ENCODE results near the gene RUFY4. TPM values are rescaled to one million over a fixed set of nuclear protein-coding genes. Genes with fewer than 3 reads are reported as not detected.
"Not testable (repeated sequence)": the region's sequence is repeated elsewhere in the genome, so short reads cannot be mapped to it uniquely, and the experiment has no call there.

Gene RUFY4
- total and polyA plus RNA-seq, 2 donors (not counting 1 experiment from before 2014, with no cell fraction given): not detected

- H3K79me2 ChIP-seq (ENCODE audit: control insufficient read depth, insufficient read depth, low read length): no peaks in the 10 kb centered on the region
- no peak overlapping the region for H3K27ac ChIP-seq (ENCODE audit: insufficient read depth, low read length)
- H3K4me1 ChIP-seq (ENCODE audit: control insufficient read depth, extremely low read depth, insufficient read depth, low read length): no peaks in the 10 kb centered on the region
- no peak overlapping the region for H3K4me3 ChIP-seq (replicated peaks in 1 of 4; ENCODE audit: control extremely low read depth in 1 of 4, insufficient read depth in 1 of 4, low read depth in 3 of 4, low read length in 4 of 4)
- H3K27me3 ChIP-seq (ENCODE audit: control insufficient read depth, insufficient read depth, low read length): peaks cover 4% of the 10 kb centered on the region
- no peak for DNase-seq (ENCODE audit: low read depth in 2 of 2)
- no peak overlapping the region for H3K9ac ChIP-seq (ENCODE audit: insufficient read depth, low read length)
- H4K20me1 ChIP-seq (ENCODE audit: control insufficient read depth, extremely low read depth, insufficient read depth, low read length): no peaks in the 10 kb centered on the region
- no peaks in the 10 kb centered on the region for H3K9me3 ChIP-seq (ENCODE audit: control insufficient read depth, insufficient read depth, low read depth, low read length)
- no peak overlapping the region for H2AFZ ChIP-seq (ENCODE audit: low read length)
- no peaks in the 10 kb centered on the region for H3K36me3 ChIP-seq (ENCODE audit: control insufficient read depth, insufficient read depth, low read length)
- no peak overlapping the region for H3K4me2 ChIP-seq (ENCODE audit: extremely low read depth, insufficient read depth, low read length)
- no peak for TF ChIP-seq CTCF (conservative IDR thresholded peaks at IDR 0.05 in 1 of 2, IDR thresholded peaks at IDR 0.05 in 1 of 2; ENCODE audit: low read depth in 1 of 2, low read length in 2 of 2)
- no peak for TF ChIP-seq EZH2 (IDR thresholded peaks at IDR 0.05; ENCODE audit: low read length, missing control alignments)
These were observed 26.8 kb downstream of the RUFY4 start for GRCh38 chr2:218095853-218096252.

GRCh38 chr2:218097975-218098374 lies 28.9 kb downstream of the RUFY4 start:
- H3K9ac ChIP-seq (ENCODE audit: insufficient read depth, low read length): no peak overlapping the region
- H3K27me3 ChIP-seq (ENCODE audit: control insufficient read depth, insufficient read depth, low read length): peaks cover 4% of the 10 kb centered on the region
- H3K9me3 ChIP-seq (ENCODE audit: control insufficient read depth, insufficient read depth, low read depth, low read length): no peaks in the 10 kb centered on the region
- TF ChIP-seq CTCF (conservative IDR thresholded peaks at IDR 0.05 in 1 of 2, IDR thresholded peaks at IDR 0.05 in 1 of 2; ENCODE audit: low read depth in 1 of 2, low read length in 2 of 2) (no peak), EZH2 (IDR thresholded peaks at IDR 0.05; ENCODE audit: low read length, missing control alignments) (no peak)
- no peaks in the 10 kb centered on the region for H3K79me2 ChIP-seq (ENCODE audit: control insufficient read depth, insufficient read depth, low read length)
- no peaks in the 10 kb centered on the region for H3K4me1 ChIP-seq (ENCODE audit: control insufficient read depth, extremely low read depth, insufficient read depth, low read length)
- no peaks in the 10 kb centered on the region for H4K20me1 ChIP-seq (ENCODE audit: control insufficient read depth, extremely low read depth, insufficient read depth, low read length)
- no peak for DNase-seq (ENCODE audit: low read depth in 2 of 2)
- H3K4me2 ChIP-seq (ENCODE audit: extremely low read depth, insufficient read depth, low read length): no peak overlapping the region
- no peaks in the 10 kb centered on the region for H3K36me3 ChIP-seq (ENCODE audit: control insufficient read depth, insufficient read depth, low read length)
- no peak overlapping the region for H3K4me3 ChIP-seq (replicated peaks in 1 of 4; ENCODE audit: control extremely low read depth in 1 of 4, insufficient read depth in 1 of 4, low read depth in 3 of 4, low read length in 4 of 4)
- H3K27ac ChIP-seq (ENCODE audit: insufficient read depth, low read length): no peak overlapping the region
- no peak overlapping the region for H2AFZ ChIP-seq (ENCODE audit: low read length)

GRCh38 chr2:218108834-218109233 lies 39.8 kb downstream of the RUFY4 start:
- not testable (repeated sequence) for H4K20me1 ChIP-seq (ENCODE audit: control insufficient read depth, extremely low read depth, insufficient read depth, low read length); H2AFZ ChIP-seq (ENCODE audit: low read length); H3K36me3 ChIP-seq (ENCODE audit: control insufficient read depth, insufficient read depth, low read length); H3K27me3 ChIP-seq (ENCODE audit: control insufficient read depth, insufficient read depth, low read length); H3K9ac ChIP-seq (ENCODE audit: insufficient read depth, low read length); H3K27ac ChIP-seq (ENCODE audit: insufficient read depth, low read length); DNase-seq (ENCODE audit: low read depth in 2 of 2); H3K4me2 ChIP-seq (ENCODE audit: extremely low read depth, insufficient read depth, low read length); H3K4me3 ChIP-seq (replicated peaks in 1 of 4; ENCODE audit: control extremely low read depth in 1 of 4, insufficient read depth in 1 of 4, low read depth in 3 of 4, low read length in 4 of 4); H3K9me3 ChIP-seq (ENCODE audit: control insufficient read depth, insufficient read depth, low read depth, low read length); H3K79me2 ChIP-seq (ENCODE audit: control insufficient read depth, insufficient read depth, low read length); H3K4me1 ChIP-seq (ENCODE audit: control insufficient read depth, extremely low read depth, insufficient read depth, low read length)

GRCh38 chr2:218121789-218122188 lies 52.7 kb downstream of the RUFY4 start:
- H3K36me3 ChIP-seq (ENCODE audit: control insufficient read depth, insufficient read depth, low read length); H3K4me2 ChIP-seq (ENCODE audit: extremely low read depth, insufficient read depth, low read length); H3K27ac ChIP-seq (ENCODE audit: insufficient read depth, low read length); H3K4me1 ChIP-seq (ENCODE audit: control insufficient read depth, extremely low read depth, insufficient read depth, low read length); H4K20me1 ChIP-seq (ENCODE audit: control insufficient read depth, extremely low read depth, insufficient read depth, low read length); H3K9me3 ChIP-seq (ENCODE audit: control insufficient read depth, insufficient read depth, low read depth, low read length); H3K4me3 ChIP-seq (replicated peaks in 1 of 4; ENCODE audit: control extremely low read depth in 1 of 4, insufficient read depth in 1 of 4, low read depth in 3 of 4, low read length in 4 of 4); H3K9ac ChIP-seq (ENCODE audit: insufficient read depth, low read length); H3K79me2 ChIP-seq (ENCODE audit: control insufficient read depth, insufficient read depth, low read length); DNase-seq (ENCODE audit: low read depth in 2 of 2); H2AFZ ChIP-seq (ENCODE audit: low read length); H3K27me3 ChIP-seq (ENCODE audit: control insufficient read depth, insufficient read depth, low read length): not testable (repeated sequence)

- not testable (repeated sequence) for H3K36me3 ChIP-seq (ENCODE audit: control insufficient read depth, insufficient read depth, low read length); H2AFZ ChIP-seq (ENCODE audit: low read length); H3K9me3 ChIP-seq (ENCODE audit: control insufficient read depth, insufficient read depth, low read depth, low read length); H3K27ac ChIP-seq (ENCODE audit: insufficient read depth, low read length); H3K79me2 ChIP-seq (ENCODE audit: control insufficient read depth, insufficient read depth, low read length); H3K4me2 ChIP-seq (ENCODE audit: extremely low read depth, insufficient read depth, low read length); H3K9ac ChIP-seq (ENCODE audit: insufficient read depth, low read length); H3K4me3 ChIP-seq (replicated peaks in 1 of 4; ENCODE audit: control extremely low read depth in 1 of 4, insufficient read depth in 1 of 4, low read depth in 3 of 4, low read length in 4 of 4); DNase-seq (ENCODE audit: low read depth in 2 of 2); H4K20me1 ChIP-seq (ENCODE audit: control insufficient read depth, extremely low read depth, insufficient read depth, low read length); H3K27me3 ChIP-seq (ENCODE audit: control insufficient read depth, insufficient read depth, low read length); H3K4me1 ChIP-seq (ENCODE audit: control insufficient read depth, extremely low read depth, insufficient read depth, low read length)
These were observed 53.2 kb downstream of the RUFY4 start for GRCh38 chr2:218122286-218122685.
